Measurements from ENCODE around the gene HSCB. TPM values are rescaled to one million over a fixed set of nuclear protein-coding genes. Genes with fewer than 3 reads are reported as not detected.

HSCB gene
- total RNA-seq, 1 donor from 2014 or later: 9.3 TPM

DNA sequence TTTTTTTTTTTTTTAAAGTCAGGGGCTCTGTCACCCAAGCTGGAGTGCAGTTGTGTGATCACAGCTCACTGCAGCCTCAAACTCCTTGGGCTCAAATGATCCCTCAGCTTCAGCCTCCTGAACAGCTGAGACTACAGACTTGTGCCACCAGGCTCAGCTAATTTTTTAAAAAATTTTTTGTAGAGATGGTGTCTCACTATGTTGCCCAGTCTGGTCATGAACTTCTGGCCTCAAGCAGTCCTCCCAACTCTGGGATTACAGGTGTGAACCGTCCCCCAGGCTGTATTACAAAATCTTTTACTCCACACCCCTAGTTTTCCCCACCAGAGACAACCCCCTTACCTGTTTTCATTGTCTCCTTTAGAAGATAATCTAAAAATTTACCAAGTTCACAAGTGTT, 32.5 kb downstream of the HSCB start:
- no peak for DNase-seq
- ATAC-seq (ENCODE audit: poor library complexity): no peak
- intact Hi-C loops (cut with DNase I): no loop called here

DNA sequence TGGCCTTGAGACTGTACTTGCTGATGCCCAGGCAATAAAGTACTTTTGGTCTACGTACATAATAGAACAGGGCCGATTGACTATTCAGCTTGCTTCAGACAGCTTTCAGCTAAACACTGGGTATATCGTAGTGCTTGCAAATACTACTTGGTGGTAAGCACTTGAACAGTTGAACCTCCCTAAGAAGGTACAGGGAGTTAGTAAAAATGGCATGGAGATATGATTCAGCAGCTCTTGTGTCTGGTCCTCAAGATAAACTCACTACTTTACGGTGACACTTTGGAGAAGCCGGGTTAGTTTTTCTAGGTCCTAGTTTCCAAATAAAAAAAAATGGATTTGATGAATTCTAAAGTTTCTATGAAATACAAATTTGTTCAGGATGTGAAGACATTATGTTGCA, 38.0 kb downstream of the HSCB start:
- intact Hi-C loops (cut with DNase I): no loop called here
- ATAC-seq (ENCODE audit: poor library complexity) (peak; percentile 19), DNase-seq (no peak)

DNA sequence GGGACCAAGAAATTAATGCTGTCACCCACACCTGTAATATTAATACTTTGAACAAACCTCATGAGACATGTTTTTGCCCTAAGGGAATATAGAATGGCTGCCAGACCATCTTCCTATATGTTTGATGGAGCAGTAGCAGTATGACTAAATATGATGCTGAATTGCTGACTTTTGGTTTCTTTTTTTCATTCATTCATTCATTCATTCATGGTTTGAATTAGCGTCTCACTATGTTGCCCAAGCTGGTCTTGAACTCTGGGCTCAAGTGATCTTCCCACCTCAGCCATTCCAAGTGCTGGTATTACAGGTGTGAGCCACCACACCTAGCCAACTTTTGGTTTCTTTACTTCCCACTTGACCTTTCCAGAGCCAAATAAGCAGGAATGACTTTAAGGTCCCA, 38.5 kb downstream of the HSCB start:
- intact Hi-C loops (cut with DNase I): no loop called here
- DNase-seq (no peak), ATAC-seq (ENCODE audit: poor library complexity) (no peak)

GRCh38 chr22:28783786-28784671, 42.2 kb downstream of the HSCB start:
- intact Hi-C loops (cut with DNase I): no loop called here
- ATAC-seq (ENCODE audit: poor library complexity) (no peak), DNase-seq (no peak)

DNA sequence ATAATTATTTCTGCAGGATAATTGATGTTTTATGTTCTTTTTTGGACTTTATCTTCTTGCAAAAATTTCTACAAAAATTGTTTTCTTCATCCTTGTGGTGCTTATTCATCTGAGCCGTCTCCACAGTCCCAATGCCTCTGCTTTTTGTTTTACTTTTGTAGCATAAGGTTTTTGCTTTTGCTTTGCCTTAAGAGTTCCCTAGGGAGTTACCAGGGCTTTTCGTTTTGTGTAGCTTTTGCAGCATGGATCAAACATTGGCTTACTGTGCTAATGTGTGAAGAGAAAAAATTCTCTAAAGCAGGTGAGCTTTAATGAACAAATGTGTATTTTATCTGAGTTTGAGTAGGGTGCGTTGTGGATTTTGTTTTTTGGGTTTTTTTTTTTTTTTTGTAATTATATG, 46.8 kb downstream of the HSCB start:
- ATAC-seq (ENCODE audit: poor library complexity) (no peak), DNase-seq (no peak)
- intact Hi-C loops (cut with DNase I): no loop called here

- ATAC-seq (ENCODE audit: poor library complexity) (no peak), DNase-seq (no peak)
- intact Hi-C loops (cut with DNase I): no loop called here
Measured at GRCh38 chr22:28791124-28791523, 49.3 kb downstream of the HSCB start.

- intact Hi-C loops (cut with DNase I): no loop called here
- DNase-seq (no peak), ATAC-seq (ENCODE audit: poor library complexity) (no peak)
Measured at GRCh38 chr22:28791841-28792490, 50.1 kb downstream of the HSCB start.

DNA sequence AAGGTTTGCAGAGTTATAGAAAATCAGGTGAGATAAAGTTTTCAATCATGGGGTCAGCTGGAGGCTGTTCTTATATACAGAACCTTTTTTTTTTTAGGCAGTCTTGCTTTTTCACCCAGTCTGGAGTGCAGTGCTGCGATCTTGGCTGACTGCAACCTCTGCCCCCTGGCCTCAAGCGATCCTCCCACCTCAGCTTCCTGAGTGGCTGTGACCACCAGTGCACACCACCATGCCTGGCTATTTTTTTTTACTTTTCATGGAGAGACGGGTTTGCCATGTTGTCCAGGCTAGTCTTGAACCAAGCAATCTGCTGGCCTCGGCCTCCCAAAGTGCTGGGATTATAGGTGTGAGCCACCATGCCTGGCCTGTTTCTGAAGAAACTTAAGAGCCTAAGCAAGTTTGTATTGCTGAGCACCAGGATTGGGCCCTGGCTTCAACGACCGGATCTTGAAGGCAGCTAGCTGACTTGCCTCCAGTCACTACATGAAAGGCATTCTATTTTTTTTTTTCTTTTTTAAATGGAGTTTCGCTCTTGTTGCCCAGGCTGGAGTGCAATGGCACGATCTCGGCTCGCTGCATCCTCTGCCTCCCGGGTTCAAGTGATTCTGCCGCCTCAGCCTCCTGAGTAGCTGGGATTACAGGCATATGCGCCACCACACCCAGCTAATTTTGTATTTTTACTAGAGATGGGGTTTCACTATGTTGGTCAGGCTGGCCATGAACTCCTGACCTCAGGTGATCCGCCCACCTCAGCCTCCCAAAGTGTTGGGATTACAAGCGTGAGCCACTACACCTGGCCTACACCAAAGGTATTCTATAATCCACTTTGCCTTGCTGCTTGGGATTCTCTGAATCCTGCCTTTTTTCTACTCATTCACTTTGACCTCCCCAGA, 50.9 kb downstream of the HSCB start:
- intact Hi-C loops (cut with DNase I): no loop called here
- no peak for ATAC-seq (ENCODE audit: poor library complexity)
- DNase-seq: no peak

GRCh38 chr22:28793976-28794584, 52.2 kb downstream of the HSCB start:
- ATAC-seq (ENCODE audit: poor library complexity) (no peak), DNase-seq (no peak)
- intact Hi-C loops (cut with DNase I): no loop called here

- intact Hi-C loops (cut with DNase I): no loop called here
- DNase-seq (no peak), ATAC-seq (ENCODE audit: poor library complexity) (no peak)
Measured at GRCh38 chr22:28795071-28795693, 53.3 kb downstream of the HSCB start.

- intact Hi-C loops (cut with DNase I): no loop called here
- ATAC-seq (ENCODE audit: poor library complexity): no peak
- no peak for DNase-seq
Measured at GRCh38 chr22:28795932-28796856, 54.4 kb downstream of the HSCB start.

- ATAC-seq (ENCODE audit: poor library complexity) (peak; percentile 25), DNase-seq (no peak)
- intact Hi-C loops (cut with DNase I): loop anchor here (2.0 kb wide), 1 partner anchor 56 kb away; the partner anchor contains the start of gene HSCB
Measured at GRCh38 chr22:28798810-28799605, 57.2 kb downstream of the HSCB start.

DNA sequence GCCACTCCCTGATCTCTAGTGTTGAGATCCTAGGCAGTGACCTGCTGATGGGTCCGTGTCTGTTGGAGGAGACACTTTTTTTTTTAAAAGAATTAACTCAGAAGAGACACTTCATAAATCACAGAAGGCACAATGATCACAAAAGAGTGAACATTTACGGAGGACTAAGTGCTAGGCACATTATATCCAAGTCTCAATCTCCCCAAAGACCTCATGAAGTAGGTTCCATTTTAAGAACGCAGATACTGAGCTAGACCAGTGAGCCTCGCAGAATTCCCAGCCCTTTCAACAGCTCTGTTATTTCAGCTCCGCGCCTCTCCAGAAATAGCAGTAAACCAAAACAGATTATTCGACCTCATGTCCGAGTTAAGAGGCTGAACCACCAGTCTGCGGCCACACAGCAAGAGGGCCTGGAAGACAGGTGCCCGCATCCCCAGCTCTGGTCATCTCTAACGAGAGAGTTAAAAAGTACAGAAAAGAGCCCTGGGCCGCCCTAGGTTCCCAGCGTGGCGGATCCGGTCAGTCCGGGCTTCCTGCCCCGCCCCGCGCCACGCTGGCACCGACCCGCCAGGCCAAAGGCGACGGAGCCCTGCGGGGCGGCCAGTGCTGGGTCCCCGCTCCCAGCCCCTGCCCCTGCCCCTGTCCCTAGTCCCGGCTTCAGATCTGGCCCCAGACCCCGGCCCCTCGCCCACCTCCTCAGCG, 57.9 kb downstream of the HSCB start:
- intact Hi-C loops (cut with DNase I): loop anchor here (2.0 kb wide), 1 partner anchor 57 kb away; the partner anchor contains the start of gene HSCB
- DNase-seq (peak; percentile 85), ATAC-seq (ENCODE audit: poor library complexity) (peak; percentile 87)

DNA sequence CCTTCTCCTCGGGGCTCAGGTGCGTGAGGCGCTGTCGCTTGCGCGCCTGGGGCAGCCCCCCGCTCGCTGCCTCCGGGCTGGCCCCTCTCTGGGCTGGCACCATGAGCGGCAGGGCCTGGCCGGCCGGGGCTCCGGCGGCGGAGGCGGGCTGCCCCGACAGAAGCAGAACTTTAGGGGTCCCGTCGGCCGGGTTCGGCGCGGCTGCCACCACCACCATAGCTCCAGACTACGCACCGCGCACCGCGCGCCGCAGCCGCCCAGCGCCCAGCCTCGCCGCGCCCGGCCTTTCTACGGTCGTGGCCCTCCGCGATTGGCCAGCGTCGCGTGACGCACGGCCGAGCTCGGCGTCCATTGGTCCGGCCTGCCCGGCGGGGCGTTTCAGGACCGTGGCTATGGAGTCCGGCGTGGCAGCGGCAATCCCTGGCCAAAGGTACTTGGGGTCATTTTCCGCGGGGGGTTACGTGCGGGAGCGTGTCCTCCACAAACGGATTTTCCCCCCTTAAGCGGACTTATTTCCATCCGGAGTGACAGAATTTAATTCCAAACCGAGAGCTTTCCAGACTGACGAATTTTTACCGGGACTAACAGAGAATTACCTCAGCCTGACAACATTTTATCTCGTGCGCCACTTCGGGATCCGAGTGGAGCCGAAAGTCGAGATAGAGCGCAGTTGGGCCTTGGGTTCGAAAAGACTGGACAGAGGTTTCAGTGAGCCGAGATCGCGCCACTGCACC, 58.6 kb downstream of the HSCB start, which contains the start of gene XBP1:
Gene XBP1 (minus strand): TSS at position 262 of the 734 bp plus-strand sequence.
- peak; percentile 99 for ATAC-seq (ENCODE audit: poor library complexity)

More for the DNA sequence above, 58.6 kb downstream of the HSCB start, which contains the start of gene XBP1:
- peak; percentile 97 for DNase-seq
- intact Hi-C loops (cut with DNase I): no loop called here

Measured in Right ventricle myocardium superior (tissue), 1 donor.